ENCODE measurements around the gene ITGA8.
A peak's percentile ranks its signal among the peaks of the same experiment; 100 is the strongest.
"Not testable (repeated sequence)": the region's sequence is repeated elsewhere in the genome, so short reads cannot be mapped to it uniquely, and the experiment has no call there.

Gene ITGA8

DNA sequence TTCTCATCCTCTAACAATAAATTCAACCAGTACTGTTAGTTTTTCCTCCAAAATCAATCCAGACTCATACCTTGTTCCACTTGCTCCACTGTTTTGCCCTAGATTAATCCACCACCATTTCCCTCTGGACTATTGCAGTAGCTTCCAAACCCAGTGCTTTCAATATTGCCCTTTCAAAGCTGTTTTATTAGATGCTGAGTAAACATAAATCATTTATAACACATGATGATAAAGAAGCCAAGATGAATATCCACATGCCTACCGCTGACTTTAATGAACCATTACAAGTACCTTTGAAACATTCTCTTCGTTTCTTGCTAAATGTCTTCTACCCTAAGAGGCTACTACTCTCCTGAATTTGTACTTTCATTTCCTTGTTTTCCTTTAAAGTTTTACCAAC lies 174.5 kb downstream of the ITGA8 start:
- DNase-seq = no peak

DNA sequence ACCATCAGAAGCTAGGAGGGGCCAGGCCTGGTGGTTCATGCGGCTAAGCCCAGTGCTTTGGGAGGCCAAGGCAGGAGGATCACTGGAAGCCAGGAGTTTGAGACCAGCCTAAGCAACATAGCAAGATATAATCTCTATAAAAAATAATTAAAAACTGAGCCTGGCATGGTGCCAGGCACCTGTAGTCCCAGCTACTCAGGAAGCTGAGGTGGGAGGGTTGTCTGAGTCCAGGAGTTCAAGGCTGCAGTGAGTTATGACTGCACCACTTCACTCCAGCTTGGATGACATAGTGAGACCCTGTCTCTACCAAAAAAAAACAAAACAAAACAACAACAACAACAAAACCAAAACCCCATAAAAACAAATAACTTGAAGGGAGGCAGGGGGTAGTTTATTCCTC lies 175.7 kb downstream of the ITGA8 start:
- no peak for DNase-seq

DNA sequence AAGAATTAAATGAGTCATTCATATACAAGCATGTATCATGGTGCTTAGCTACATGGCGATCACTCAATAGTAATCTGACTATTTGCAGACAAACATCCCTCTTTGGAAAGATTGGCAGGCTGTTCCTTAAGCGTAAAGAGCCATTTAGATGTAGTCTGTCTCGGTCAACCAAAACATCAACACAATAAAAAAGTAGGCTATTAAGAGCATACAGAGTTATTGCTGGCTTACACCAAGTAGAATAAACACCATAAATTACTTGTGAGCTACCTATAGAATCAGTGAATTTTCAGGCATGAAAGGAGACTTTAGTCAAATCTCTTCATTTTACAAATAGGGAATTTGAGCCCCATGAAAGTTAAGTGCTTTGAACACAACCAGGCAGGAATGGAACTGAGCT lies 176.9 kb downstream of the ITGA8 start:
- DNase-seq = no peak

DNA sequence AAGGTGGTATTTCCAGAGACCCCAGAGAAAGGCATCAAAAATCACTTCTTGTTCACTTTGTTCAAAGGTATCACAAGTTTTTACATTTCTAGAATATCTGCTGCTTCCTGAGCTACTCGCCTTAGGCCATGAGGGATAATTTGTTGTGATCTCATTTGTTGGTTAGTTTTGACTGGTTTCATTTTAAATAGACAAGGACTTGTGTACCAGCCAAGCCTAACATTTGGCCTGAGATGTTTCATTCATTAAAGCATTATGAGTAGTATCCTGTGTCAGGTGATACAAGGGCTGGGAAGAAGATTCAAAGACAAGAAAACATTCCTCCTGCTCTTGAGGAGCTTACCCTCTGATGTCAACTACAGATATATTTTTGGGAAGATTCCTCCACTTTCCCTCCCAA lies 178.3 kb downstream of the ITGA8 start:
- no peak for DNase-seq

DNA sequence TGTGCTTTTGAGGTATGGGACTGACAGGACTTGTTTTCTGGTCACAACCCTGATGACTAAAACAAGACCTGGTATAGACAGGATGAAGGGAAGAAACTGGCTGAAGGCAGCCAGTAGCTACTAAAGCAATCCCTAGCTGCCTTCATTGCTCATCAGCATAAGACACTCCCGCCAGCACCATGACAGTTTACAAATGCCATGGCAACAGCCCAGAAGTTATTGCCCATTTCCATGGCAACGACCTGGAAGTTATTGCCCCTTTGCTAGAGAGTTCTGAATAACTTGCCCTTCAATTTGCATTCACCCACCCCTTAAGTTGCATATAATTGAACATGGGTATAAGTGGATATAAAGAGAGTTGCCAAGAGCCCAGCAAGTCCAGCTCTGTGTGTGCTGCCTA lies 179.0 kb downstream of the ITGA8 start:
- DNase-seq = no peak

DNA sequence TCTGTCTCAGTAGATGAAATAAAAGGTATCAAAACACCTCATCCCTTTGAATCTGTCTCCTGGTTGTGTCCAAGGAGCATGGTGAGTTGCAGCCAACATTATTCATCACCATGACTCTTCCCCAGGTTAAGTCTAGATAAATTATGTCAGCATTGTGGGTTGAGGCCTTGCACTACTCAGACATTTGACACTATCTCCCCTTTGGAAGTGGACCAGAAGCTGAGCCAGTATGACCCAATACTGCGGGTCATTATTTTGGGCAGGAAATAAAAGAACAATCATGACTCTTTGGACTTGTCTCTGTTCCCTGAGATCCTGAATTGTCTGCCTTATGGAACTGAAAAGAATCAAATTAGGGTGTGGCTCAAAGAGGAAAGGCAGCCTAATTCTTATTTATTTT lies 180.5 kb downstream of the ITGA8 start:
- DNase-seq = no peak

DNA sequence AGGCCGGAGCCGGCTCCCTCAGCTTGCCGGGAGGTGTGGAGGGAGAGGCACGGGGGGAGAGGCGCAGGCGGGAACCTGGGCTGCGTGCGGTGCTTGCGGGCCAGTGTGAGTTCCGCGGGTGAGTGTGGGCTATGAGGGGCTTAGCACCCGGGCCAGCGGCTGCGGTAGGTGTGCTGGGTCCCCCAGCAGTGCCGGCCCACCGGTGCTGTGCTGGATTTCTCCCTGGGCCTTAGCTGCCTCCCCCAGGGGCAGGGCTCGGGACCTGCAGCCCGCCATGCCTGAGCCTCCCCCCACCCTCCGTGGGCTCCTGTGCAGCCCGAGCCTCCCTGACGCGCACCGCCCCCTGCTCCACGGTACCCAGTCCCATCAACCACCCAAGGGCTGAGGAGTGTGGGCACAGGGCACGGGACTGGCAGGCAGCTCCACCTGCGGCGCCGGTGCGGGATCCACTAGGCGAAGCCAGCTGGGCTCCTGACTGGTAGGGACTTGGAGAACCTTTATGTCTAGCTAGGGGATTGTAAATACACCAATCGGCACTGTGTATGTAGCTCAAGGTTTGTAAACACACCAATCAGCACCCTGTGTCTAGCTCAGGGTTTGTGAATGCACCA lies 184.7 kb downstream of the ITGA8 start:
- not testable (repeated sequence) for DNase-seq

DNA sequence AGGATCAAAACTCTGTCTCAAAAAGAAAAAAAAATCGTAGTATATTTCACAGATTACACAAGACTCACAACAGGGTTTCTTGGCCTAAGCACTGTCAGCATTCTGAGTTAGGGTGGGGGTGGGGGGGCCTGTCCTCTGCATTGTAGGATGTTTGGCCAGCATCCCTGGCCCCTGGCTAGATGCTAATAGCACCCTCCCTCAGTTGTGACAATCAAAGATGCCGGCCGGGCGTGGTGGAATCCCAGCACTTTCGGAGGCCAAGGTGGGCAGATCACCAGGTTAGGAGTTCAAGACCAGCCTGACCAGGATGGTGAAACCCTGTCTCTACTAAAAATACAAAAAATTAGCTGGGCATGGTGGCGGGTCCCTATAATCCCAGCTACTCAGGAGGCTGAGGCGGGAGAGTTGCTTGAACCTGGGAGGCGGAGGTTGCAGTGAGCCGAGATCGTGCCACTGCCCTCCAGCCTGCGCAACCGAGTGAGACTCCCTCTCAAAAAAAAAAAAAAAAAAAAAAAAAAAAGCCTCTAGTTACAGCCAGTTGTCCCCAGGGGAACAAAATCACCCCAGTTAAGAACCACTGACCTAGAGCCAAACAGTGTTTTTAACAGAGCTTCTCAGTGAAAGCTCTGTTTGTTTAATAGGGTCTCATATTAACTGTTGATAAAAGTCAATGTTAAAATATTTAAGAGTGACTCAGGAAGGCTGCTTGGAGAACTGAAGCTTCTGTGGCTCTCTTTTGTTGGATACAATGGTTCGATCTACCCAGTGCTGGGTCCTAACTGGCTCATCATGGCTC lies 187.6 kb downstream of the ITGA8 start:
- no peak for DNase-seq

DNA sequence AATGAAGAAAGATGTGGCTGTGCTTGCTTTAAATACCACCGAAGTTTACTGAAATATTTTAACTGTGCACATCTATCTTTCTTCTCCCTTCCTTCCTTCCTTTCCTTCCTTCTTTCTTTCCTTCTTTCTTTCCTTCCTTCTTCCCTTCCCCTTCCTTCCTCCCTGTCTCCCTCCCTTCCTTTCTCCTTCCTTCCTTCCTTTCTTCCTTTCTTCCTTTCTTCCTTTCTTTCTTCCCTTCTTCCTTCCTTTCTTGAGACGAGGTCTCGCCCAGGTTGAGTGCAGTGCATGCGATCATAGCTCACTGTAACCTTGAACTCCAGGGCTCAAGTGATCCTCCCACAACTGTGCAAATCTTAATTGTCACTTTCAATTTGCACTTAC lies 190.9 kb downstream of the ITGA8 start:
- DNase-seq = no peak

DNA sequence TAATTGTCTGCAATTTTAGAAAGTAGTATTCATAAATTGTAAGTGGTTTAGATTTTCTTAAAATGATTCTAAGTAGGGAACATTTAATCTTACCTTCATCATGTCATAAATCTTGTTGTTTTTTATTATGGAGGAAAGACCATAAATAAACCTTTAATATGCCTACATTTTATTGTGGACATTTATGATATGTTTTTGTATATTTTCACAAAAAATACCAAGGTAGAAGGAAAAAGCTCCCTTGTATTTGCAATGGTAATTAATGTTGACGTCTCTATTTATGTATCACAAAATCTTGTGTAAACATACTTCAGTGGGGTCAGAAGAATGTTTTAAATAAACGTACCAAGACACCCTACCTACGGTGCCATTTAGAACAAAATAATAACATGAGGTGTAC lies 193.0 kb downstream of the ITGA8 start:
- no peak for DNase-seq

DNA sequence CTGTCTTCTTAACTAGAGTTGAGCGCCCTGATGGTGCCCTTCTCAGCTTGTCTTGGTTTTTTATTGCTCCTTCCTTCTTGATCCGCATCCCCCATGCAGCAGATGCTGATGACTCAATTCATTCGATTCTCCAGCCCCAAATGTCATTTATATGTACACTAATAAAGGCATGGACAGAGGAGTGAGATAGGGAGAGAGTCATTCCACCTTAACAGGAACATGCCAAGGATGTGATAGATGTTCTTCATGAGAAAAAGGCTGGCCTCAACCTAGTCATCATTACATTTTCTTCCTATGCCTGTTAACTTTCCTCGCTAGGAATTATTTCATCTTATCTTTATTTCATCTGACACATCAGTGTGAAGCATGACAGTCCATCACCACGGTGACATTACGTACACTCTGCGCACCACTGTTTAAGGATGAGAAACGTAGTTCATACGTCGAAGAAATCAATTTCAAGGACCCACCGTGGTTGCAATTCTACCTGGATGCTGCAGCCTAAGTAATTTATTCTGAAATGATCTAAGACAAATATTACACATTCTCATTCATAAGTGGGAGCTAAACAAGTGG lies 198.3 kb downstream of the ITGA8 start:
- no peak for DNase-seq

DNA sequence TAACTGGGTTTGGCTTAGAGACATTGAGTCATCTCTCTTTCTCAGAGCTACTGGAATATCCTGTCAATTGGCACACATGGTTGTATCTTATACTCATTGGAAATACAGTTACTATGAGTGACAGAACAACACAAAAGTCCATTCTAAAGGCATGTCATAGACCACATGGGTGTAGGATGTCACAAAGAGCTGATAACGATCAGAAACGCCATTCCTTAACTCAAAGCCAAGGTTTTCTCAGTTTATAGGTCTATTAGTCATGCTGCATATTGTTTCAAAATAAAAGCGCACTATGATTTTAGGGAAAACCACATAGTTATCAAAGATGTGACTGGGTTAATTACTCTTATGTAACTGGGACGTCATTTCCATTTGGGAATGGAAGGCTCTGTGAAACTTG lies 201.5 kb downstream of the ITGA8 start:
- DNase-seq = peak in 1 of 5 experiments; percentile 27

DNA sequence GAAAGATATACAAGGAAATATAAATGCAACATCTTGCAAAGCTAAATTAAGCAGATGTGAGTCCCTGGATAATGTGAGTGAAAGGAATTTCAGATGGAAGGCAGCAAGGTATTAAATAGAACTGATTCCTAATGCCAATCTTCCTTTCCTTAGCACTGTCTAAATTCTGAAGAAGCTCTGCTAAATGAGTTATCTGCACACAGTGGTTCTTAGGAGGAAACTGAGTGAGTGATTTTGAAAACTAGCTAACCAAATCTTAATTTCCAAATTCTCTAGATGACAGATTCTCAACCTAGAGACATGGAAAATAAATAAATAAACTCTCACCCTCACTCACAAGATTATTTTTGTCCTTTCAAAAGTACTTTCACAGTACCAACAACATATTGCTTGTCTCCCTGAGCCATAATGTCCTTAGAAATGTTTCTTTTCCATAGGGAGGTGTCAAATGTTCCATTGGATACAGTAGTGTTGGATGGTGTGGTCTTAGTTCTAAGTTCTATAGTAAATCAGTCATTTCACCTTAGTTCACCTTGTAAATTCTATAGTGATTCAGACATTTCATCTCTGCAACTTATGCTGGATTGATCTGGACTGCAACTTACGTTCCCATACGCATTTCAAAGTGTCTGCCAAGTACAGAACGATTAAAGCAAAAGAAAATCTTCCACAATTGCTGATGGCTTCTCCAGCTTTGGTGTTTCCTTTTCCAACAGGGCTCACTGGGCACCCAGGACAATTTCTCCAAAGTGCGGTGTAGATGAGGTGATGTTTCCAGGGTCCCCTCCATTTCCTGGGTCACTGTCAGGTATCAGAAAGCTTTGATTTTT lies 203.3 kb downstream of the ITGA8 start:
- DNase-seq = peak in 1 of 5 experiments; percentile 81

DNA sequence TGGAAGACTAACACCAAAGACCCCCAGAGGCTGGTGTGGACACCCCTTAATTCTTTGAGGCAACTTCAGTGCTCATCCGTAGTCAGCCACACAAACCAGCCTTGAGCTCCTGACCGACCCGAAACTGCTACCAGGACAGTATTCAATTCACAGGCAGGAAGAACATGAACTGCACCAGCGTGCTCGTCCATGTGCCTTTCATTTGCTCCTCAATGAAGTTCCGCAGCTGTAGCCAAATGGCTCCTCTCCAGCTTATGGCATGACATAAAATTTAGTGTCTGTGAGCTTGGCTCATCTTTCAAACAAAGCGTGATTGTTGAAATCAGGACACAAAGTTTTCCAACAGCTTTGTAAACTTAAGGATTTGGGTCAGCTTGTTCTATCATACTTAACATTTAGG lies 204.5 kb downstream of the ITGA8 start:
- DNase-seq = no peak

DNA sequence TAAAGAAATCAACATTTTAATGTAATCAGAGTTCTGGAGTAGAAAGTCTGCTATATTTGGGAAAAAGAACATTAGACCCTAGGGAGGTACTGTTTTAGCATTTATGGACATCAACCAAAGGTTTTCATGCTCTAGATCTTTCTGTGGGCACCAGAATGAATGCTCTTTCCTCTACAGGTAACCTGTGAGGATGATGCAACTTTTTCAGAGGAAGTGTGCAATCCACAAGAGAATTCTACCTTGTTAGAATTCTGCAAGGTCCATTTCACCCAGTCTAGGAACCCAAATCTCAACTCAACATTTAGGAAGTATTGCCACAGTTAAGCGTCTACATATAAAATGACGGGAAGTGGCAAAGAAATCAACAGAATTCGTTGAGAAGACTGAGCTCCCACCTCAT lies 208.8 kb downstream of the ITGA8 start:
- no peak for DNase-seq

DNA sequence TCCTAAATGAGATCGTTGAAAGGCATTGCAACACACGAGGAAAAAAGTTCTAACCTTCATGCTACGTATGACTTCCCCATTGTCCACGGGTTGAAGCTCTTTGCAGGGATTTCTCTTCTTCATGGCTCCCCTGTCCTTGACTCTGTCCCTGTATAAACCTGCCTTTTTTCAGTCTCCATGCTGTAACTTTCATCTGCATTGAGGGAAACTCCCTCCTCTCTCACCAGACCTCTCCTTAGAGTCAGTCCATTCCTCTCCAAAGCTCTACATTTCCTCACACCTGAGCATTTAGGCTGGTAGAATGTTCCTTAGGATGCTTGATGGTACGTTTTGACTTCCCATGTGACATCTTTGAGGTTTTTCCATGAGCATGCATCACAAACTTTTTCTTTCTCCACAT lies 214.4 kb downstream of the ITGA8 start:
- no peak for DNase-seq

DNA sequence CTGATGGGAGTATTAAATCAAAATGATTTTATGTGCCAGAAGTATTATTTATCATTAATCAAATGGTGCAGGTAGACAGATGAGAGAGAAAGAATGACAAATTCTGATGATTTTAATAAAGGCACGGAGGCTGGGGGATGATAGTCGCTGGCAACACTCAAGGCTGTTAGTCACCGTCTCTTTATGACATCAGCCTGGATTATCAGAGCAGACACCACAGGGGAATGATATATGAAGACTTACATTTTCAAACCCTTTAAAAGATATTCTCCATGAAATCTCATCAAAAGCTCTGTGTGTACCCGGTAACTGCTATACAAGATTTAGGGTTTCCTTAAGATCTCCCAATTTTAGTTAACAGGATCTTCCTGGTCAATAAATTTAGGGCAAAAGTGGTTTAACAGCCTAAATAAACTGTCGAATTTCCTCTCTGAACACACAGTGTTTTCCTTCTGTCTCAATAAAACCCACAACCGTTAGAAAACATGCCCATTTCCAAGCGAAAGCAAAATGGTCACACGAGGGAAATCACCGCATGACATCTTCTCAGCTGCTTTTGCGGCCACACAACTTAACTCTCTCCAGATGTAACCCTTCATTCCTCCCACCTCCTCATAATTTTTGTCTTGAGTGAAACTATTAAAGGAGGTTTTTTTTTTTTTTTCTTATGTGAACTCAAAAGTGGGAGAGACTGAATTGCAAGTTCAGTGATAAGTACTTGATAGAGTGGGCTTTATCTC lies 215.5 kb downstream of the ITGA8 start:
- DNase-seq = peak in 1 of 5 experiments; percentile 81

DNA sequence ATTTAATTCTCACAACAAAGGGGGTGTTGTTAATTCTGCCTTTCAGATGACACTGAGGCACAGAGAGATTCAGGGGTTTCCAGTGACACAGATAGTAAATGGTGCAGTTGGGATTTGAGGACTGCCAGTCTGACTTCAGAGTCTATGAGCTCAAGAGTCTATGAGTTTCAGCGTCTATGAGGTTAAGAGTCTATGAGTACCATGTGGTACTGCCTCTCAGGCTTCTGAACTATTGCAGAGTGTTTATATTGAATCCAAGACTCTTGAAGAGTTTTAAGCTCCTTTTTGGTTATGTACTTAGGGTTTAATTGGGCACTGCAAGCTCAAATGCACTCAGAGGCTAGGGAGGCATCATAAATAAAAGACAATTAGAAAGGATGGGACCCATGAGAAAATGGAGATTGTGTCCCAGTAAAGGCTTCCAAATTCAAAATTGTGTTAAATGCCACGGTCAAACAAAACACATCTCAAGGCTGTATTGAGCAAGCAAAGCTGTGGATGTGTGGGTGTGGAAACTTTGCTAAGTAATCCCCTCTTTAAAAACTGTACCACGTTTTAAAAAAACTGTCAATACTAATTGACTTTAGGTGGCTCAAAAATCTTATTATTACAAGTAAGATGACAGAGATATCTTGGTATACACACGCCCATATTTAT lies 224.7 kb downstream of the ITGA8 start:
- no peak for DNase-seq

DNA sequence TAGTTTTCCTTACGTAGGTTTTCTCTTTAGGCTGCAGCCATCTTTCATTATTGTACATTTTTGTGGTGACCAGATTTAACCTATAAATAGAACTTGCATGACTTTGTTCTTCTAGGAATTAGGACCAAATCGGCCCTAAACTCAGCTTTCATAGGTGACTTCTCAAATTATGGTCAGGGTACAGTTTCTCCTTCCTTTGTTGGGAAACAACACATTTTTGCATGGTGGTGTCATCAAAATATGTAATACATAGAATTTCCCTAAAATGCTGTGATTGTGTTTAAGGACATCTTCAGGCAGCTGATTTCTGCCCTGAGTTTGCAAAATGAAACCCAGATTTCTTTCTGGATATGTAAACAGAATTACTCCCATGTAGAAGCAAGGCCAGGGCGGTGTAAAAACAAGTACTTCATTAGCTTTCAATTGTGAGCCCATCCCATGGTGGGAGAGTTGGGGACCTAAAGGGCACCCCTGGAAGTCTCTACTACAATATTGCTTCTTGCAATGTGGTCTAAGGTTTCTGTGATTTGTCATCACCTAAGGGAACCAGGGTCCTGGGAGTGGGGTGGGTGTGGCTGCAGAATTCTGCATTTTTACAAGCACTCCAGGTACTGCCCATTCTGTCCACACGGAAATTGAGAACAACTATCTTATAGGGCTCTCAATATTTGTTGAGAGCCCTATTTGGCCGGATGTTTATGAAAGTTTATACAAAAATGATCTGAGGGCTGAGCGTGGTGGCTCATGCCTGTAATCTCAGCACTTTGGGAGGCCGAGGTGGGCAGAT lies 227.7 kb downstream of the ITGA8 start:
- no peak for DNase-seq

DNA sequence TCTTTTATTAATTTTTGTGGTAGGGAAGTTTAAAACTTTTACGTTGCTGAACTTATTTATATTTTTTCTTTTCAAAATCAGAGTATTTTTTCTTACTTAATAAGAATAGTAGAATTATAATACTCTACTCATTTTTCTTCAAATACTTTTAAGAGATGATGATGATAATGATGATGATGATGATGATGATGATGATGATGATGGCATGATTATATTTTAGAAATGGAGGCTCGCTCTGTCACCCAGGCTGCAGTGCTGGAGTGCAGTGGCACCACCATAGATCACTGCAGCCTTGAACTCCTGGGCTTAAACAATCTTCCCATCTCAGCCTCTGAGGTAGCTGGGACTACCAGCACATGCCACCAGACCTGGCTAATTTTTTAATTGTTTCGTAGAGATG lies 230.3 kb downstream of the ITGA8 start:
- no peak for DNase-seq

DNA sequence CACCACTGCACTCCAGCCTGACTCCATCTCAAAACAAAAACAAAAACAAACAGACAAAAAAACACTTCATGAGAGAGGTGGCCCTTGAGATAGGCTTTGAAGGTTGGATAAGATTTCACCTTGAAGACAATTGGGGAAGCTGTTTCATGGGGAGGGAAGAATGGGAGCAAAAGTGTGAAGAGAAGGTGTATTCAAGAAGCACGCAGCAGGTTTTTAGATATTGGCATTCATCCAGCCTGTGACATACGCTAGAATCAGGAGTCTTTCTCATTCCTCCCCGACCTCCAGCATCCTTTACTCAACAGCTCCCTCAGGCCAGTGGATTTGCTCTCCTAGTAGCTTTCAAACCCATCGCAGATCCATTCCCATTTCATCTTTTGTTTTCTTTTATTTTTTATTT lies 232.3 kb downstream of the ITGA8 start:
- no peak for DNase-seq
